ENCODE data around the gene KCNK4. TPM values are rescaled to one million over a fixed set of nuclear protein-coding genes. Genes with fewer than 3 reads are reported as not detected.
A peak's percentile ranks its signal among the peaks of the same experiment; 100 is the strongest.
"Not testable (repeated sequence)": the region's sequence is repeated elsewhere in the genome, so short reads cannot be mapped to it uniquely, and the experiment has no call there.

The KCNK4 gene
- total RNA-seq, 1 donor from 2014 or later, result not detected

DNA sequence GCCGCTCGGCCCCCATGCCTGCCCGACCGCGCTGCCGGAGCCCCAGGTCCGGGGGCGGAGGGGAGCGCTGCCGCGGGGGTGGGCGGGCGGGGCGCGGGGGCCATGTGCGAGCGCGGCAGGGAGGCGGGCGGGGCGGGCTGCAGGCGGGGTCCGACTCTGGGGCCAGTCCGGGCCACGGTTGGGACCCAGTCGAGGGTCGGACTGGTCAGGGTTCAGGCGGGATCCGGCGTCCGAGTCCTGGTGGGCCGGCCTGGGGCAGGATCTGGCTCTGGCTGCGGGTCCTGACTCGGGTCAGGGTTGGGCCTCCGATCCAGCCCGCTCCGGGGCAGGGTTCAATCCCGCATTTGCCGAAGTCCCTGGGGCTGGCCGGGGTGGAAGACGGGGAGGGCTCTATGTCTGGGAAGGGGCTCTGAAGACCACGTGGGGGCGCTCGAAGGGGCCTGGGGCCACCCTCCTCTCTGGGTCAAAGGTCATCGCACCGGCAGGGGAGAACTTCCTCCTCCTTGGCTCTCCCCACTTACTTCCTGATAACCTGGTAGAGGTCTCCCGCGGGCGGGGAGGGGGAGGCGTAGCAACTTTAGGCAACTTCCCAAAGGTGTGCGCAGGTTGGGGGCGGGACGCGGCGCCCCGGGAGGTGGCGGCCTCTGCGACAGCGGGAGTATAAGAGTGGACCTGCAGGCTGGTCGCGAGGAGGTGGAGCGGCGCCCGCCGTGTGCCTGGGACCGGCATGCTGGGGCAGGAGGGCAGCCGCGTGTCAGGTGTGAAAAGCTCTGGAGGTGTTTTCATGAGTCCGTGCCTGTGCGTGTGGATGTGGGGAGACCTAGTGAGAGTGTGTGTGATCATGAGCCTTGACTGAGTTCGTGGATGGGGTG lies 14.8 kb downstream of the KCNK4 start:
- no peak for DNase-seq (ENCODE audit: low read depth, low spot score)

- no peak for DNase-seq (ENCODE audit: low read depth, low spot score)
These were observed 15.4 kb downstream of the KCNK4 start for GRCh38 chr11:64306563-64306875.

DNA sequence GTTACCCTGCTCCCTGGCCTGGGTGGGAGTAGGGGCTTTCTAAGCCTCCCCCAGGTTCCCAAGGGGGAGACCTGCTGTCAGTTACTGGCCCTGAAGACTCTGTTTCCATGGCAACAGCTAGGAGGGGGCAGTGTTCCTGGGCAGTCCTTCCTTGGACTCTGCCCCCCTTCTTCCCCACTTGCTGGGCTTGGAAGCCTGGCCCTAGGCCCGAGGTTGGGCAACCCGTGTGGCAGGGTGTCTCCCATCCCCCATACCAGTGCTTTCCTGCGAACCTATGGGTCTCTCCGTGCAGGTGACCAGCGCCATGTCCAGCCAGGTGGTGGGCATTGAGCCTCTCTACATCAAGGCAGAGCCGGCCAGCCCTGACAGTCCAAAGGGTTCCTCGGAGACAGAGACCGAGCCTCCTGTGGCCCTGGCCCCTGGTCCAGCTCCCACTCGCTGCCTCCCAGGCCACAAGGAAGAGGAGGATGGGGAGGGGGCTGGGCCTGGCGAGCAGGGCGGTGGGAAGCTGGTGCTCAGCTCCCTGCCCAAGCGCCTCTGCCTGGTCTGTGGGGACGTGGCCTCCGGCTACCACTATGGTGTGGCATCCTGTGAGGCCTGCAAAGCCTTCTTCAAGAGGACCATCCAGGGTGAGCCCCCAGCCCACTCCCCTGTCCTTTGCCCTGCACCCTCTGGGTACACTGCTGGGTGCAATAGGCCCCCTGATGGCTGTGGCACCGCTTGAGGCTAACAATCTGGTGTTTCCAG lies 15.9 kb downstream of the KCNK4 start:
- no peak for DNase-seq (ENCODE audit: low read depth, low spot score)

GRCh38 chr11:64307795-64308194 lies 16.7 kb downstream of the KCNK4 start:
- not testable (repeated sequence) for DNase-seq (ENCODE audit: low read depth, low spot score)

DNA sequence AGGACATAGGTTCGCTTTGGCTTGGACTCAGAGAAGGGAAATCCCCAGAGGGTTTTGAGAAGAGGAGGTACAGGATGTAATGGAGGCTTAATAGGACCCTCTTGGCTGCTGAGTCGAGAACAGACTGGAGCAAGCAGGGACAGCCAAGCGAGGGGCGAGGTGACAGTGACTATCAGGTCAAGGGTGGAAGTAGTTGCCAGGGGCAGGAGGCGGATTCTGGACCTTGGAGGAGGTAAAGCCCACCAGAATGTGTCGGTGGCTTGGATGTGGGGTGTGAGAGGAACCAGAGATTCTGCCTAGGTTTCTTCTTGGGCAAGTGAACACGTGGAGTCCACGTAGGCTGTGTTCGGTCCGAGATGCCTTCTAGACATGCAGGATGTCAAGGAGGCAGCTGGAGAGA lies 21.8 kb downstream of the KCNK4 start:
- no peak for DNase-seq (ENCODE audit: low read depth, low spot score)

GRCh38 chr11:64313491-64314145 lies 22.5 kb downstream of the KCNK4 start:
- no peak for DNase-seq (ENCODE audit: low read depth, low spot score)

- no peak for DNase-seq (ENCODE audit: low read depth, low spot score)
These were observed 23.2 kb downstream of the KCNK4 start for GRCh38 chr11:64314146-64314804.

DNA sequence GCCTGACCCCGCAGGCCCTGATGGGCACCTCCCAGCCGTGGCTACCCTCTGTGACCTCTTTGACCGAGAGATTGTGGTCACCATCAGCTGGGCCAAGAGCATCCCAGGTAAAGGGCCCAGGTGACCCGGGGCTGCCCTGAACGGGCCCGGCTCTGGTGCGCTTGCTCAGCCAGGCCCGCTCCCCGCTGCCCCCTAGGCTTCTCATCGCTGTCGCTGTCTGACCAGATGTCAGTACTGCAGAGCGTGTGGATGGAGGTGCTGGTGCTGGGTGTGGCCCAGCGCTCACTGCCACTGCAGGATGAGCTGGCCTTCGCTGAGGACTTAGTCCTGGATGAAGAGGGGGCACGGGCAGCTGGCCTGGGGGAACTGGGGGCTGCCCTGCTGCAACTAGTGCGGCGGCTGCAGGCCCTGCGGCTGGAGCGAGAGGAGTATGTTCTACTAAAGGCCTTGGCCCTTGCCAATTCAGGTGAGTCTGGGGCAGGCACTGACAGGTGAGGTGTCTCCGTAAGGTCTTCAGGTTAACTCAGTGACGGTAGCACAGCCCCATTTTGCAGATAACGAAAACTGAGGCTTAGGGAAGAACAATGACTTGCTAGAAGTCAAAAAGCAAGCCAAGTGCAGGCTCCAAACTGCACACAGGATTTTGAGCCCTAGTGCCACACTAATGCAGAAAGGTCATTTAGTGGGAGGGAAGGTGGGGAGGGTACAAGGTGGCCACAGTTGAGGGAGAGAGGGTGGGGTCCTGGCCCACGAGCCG lies 23.9 kb downstream of the KCNK4 start:
- DNase-seq (ENCODE audit: low read depth, low spot score), result no peak

DNA sequence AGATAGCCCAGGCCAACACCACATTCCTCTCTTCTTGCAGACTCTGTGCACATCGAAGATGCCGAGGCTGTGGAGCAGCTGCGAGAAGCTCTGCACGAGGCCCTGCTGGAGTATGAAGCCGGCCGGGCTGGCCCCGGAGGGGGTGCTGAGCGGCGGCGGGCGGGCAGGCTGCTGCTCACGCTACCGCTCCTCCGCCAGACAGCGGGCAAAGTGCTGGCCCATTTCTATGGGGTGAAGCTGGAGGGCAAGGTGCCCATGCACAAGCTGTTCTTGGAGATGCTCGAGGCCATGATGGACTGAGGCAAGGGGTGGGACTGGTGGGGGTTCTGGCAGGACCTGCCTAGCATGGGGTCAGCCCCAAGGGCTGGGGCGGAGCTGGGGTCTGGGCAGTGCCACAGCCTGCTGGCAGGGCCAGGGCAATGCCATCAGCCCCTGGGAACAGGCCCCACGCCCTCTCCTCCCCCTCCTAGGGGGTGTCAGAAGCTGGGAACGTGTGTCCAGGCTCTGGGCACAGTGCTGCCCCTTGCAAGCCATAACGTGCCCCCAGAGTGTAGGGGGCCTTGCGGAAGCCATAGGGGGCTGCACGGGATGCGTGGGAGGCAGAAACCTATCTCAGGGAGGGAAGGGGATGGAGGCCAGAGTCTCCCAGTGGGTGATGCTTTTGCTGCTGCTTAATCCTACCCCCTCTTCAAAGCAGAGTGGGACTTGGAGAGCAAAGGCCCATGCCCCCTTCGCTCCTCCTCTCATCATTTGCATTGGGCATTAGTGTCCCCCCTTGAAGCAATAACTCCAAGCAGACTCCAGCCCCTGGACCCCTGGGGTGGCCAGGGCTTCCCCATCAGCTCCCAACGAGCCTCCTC lies 24.8 kb downstream of the KCNK4 start:
- not testable (repeated sequence) for DNase-seq (ENCODE audit: low read depth, low spot score)

- DNase-seq (ENCODE audit: low read depth, low spot score), result no peak
These were observed 25.7 kb downstream of the KCNK4 start for GRCh38 chr11:64316672-64317324.

DNA sequence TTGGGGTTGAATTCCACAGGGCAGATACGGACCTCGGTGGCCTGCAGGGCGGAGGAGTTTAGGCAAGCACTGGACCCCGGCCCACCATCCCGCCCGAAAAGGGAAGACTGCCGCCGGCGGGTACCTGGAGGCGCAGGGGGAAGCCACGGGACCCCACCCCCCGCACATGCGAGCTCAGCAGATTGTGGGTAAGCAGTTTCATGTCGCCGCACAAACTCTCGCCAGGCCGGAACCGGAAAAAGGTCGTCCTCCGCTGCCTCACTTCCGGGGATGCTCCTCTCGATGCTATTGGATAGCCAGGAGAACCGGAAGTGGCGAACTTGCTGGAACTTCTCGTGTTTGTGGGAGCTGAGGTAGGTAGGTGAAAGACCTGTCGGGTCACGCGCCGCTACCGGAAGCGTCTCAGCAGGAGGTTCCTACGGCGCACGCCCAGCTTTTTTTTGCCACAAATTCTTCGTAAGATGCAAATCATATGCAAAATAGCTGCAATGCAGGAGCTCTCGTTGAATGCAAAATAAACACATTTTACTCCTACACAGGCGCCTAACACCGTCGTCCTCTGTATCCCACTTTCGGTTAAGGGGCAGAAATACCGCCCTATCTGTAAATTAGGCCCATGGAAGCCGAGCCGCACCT lies 26.3 kb downstream of the KCNK4 start, which contains the start of gene TRMT112:
Gene TRMT112, minus strand, starts transcription at position 235 of the 636 bp plus-strand sequence. Its CDS starts 33 bp downstream, at position 202.
- peak; percentile 82 for DNase-seq (ENCODE audit: low read depth, low spot score)

- DNase-seq (ENCODE audit: low read depth, low spot score), result peak; percentile 74
These were observed 27.1 kb downstream of the KCNK4 start, which contains the start of gene PRDX5 for GRCh38 chr11:64317961-64318765. Gene PRDX5 (plus strand): TSS chr11:64318121. CDS start chr11:64318216, 95 bp downstream.

- DNase-seq (ENCODE audit: low read depth, low spot score), result no peak
These were observed 28.0 kb downstream of the KCNK4 start for GRCh38 chr11:64318766-64319761.

DNA sequence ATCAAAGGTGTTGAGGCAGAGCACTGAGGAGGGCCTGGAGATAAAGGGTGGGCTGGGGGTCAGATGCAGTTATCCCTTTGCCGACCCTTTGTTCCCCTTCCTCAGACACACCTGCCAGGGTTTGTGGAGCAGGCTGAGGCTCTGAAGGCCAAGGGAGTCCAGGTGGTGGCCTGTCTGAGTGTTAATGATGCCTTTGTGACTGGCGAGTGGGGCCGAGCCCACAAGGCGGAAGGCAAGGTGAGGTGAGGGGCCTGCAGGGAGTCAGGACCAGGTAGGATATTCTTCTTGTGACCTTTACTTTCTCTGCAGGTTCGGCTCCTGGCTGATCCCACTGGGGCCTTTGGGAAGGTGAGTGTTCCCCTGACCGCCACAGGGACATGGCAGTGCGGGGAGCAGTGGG lies 29.5 kb downstream of the KCNK4 start:
- no peak for DNase-seq (ENCODE audit: low read depth, low spot score)

DNA sequence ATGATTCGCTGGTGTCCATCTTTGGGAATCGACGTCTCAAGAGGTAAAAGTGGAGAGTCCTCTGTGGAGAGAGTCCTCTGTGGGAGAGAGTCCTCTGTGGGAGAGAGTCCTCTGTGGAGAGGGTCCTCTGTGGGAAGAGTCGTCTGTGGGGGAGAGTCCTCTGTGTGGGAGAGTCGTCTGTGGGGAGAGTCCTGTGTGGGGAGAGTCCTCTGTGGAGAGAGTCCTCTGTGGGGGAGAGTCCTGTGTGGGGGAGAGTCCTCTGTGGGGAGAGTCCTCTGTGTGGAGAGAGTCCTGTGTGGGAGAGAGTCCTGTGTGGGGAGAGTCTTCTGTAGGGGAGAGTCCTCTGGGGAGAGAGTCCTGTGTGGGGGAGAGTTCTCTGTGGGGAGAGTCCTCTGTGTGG lies 29.9 kb downstream of the KCNK4 start:
- no peak for DNase-seq (ENCODE audit: low read depth, low spot score)

- no peak for DNase-seq (ENCODE audit: low read depth, low spot score)
These were observed 30.4 kb downstream of the KCNK4 start for GRCh38 chr11:64321533-64321932.

DNA sequence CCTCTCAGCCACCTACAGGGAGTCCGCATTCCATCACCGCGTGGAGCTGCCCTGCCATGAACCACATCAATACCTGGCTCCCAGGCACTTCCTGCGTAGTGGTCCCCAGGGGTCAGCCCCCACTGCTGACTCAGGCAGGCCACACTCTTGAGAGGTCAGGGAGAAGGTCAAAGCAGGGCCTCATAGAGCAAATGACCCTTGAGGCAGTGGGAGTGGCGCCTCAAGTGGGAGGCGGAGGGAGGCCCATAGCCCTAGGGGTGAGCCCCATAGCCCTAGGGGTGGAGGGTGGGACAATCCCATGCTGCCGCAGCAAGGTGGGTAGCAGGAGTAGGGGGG lies 31.8 kb downstream of the KCNK4 start:
- DNase-seq (ENCODE audit: low read depth, low spot score), result no peak
